ENCODE results near the gene ELOVL1.

The ELOVL1 gene

DNA sequence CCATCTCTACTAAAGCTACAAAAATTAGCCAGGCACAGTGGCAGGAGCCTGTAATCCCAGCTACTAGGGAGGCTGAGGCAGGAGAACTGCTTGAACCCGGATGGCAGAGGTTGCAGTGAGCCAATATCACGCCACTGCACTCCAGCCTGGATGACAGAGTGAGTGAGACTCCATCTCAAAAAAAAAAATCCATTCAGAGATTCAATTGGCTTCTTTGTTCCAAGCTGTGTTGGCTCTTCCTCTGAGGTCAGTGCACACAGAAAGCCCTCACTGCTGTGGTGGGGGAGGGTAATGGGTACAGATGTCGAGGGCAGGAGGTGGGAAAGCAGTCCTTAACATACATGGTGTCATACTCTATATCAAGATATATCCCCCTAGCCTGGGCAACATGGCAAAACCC lies 52.3 kb downstream of the ELOVL1 start:
- DNase-seq (ENCODE audit: low read depth) = no peak
- no peak overlapping the region for H3K4me3 ChIP-seq (ENCODE audit: low read length)
- TF ChIP-seq, protein P1, sequence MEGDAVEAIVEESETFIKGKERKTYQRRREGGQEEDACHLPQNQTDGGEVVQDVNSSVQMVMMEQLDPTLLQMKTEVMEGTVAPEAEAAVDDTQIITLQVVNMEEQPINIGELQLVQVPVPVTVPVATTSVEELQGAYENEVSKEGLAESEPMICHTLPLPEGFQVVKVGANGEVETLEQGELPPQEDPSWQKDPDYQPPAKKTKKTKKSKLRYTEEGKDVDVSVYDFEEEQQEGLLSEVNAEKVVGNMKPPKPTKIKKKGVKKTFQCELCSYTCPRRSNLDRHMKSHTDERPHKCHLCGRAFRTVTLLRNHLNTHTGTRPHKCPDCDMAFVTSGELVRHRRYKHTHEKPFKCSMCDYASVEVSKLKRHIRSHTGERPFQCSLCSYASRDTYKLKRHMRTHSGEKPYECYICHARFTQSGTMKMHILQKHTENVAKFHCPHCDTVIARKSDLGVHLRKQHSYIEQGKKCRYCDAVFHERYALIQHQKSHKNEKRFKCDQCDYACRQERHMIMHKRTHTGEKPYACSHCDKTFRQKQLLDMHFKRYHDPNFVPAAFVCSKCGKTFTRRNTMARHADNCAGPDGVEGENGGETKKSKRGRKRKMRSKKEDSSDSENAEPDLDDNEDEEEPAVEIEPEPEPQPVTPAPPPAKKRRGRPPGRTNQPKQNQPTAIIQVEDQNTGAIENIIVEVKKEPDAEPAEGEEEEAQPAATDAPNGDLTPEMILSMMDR (conservative IDR thresholded peaks at IDR 0.05; ENCODE audit: low read depth, low read length) = no peak

DNA sequence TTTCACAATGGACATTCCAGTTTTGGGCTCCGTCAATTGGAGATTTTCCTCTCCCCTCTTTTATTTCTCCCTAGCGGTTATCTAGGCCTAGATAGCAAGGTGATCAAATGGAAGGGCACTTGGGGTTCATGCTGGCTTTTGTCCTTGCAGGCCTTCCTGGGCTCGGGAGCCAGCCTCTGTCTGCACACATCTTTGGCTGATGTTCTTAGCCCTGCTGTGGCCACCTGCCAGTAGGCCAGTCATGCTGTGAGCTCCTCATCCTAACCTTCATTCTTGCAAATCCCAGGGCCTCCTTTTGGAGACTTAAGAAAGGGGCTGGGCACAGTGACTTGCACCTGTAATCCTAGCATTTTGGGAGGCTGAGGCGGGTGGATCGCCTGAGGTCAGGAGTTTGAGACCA lies 53.6 kb downstream of the ELOVL1 start:
- H3K4me3 ChIP-seq (ENCODE audit: low read length) = no peak overlapping the region
- TF ChIP-seq, protein P1 (conservative IDR thresholded peaks at IDR 0.05; ENCODE audit: low read depth, low read length) = no peak
- DNase-seq (ENCODE audit: low read depth) = no peak

DNA sequence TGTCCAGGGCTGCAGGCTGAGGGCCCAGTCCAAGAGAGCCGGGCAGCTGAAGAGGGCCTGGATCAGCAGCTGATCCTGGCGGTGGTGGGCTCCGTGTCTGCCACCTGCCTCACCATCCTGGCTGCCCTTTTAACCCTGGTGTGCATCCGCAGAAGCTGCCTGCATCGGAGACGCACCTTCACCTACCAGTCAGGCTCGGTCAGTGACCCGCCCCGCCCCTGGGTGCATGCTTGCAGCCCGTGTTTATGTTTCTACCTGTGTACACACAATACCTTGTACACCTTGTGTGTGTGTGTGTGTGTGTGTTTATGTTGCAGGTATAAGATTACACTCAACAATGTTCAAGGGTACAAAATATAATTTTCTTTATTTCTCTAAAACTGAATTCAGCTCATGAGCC lies 54.0 kb downstream of the ELOVL1 start:
- no peak overlapping the region for H3K4me3 ChIP-seq (ENCODE audit: low read length)
- DNase-seq (ENCODE audit: low read depth) = no peak
- TF ChIP-seq, protein P1 (conservative IDR thresholded peaks at IDR 0.05; ENCODE audit: low read depth, low read length) = no peak

Measured in retinal pigment epithelial cell (primary cell).